Measurements from ENCODE around the gene ANKUB1. TPM values are rescaled to one million over a fixed set of nuclear protein-coding genes. Genes with fewer than 3 reads are reported as not detected.

ANKUB1 gene
- total RNA-seq, 1 donor from 2014 or later = 0.13 TPM

DNA sequence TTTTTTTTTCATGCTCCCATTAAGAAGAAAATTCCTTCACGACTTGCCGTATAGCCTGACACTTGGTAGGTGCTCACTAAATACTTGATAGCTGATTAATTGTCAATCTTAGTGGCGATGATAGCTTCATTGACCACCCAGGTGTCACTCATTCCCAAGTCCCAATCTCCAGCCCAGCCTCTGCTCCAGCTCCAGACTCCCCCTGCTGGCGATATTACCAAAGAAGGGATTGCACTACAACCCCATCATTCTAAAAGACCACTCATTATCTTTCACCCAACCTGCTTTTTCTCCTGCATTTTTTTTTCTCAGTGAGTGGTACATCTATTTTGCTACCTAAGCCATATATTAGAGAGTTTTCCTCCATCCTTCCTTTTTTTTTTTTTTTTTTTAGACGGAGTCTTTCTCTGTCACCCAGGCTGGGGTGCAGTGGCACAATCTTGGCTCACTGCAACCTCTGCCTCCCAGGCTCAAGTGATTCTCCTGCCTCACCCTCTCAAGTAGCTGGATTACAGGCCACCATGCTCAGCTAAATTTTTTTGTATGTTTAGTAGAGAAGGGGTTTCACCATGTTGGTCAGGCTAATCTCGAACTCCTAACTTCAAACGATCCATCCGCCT lies 20.6 kb downstream of the ANKUB1 start:
- Mint-ChIP-seq H3K27me3 (ENCODE audit: low read depth) (peaks cover 5% of the 10 kb centered on the region), H3K9me3 (no peaks in the 10 kb centered on the region), H3K4me3 (no peak overlapping the region), H3K36me3 (no peaks in the 10 kb centered on the region), H3K4me1 (no peaks in the 10 kb centered on the region), H3K27ac (no peak overlapping the region)
- DNase-seq (ENCODE audit: low spot score in 2 of 2, unreplicated experiment in 2 of 2) = peak; percentile 26 to 43
- TF ChIP-seq, protein P1, sequence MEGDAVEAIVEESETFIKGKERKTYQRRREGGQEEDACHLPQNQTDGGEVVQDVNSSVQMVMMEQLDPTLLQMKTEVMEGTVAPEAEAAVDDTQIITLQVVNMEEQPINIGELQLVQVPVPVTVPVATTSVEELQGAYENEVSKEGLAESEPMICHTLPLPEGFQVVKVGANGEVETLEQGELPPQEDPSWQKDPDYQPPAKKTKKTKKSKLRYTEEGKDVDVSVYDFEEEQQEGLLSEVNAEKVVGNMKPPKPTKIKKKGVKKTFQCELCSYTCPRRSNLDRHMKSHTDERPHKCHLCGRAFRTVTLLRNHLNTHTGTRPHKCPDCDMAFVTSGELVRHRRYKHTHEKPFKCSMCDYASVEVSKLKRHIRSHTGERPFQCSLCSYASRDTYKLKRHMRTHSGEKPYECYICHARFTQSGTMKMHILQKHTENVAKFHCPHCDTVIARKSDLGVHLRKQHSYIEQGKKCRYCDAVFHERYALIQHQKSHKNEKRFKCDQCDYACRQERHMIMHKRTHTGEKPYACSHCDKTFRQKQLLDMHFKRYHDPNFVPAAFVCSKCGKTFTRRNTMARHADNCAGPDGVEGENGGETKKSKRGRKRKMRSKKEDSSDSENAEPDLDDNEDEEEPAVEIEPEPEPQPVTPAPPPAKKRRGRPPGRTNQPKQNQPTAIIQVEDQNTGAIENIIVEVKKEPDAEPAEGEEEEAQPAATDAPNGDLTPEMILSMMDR (IDR thresholded peaks at IDR 0.05; ENCODE audit: unreplicated experiment) = peak; percentile 81

DNA sequence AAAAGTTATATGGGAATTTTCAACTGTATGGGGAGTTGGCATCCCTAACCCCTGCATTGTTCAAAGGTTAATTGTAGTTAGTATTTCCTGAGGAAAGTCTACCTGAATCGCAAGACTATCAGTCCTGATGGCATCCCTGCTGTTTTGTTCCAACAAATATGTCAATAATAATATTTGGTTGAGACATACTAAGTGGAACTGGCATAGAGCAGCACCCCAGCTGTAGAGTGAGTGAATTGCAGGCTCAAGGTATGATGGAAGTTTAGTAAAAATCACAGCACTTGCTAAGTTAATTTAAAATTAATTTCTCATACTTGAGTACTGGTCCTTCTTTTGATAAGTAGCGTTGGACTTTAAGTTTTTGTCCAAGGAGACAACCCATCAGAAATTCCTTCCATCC lies 22.1 kb downstream of the ANKUB1 start:
- TF ChIP-seq, protein P1 (IDR thresholded peaks at IDR 0.05; ENCODE audit: unreplicated experiment) = no peak

DNA sequence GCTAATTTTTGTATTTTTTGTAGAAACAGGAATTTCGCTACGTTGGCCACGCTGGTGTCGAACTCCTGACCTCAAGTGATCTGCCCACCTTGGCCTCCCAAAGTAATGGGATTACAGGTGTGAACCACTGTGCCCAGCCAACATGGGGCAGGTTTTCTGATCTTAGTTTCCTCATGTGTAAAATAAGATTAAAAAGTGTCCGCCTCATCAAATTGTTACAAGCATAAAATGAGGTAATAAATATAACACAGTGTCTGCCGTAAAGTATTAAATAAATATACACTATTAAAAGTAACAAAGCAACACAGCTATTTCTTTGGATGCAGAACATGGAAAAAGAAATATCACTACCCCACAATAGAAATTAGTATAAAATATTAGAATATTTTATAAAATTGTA lies 23.6 kb downstream of the ANKUB1 start:
- H3K27ac Mint-ChIP-seq = no peak overlapping the region

More for the DNA sequence above, 22.1 kb downstream of the ANKUB1 start:
- no peaks in the 10 kb centered on the region for H3K9me3 Mint-ChIP-seq
- no peak overlapping the region for H3K4me3 Mint-ChIP-seq
- H3K27ac Mint-ChIP-seq = no peak overlapping the region
- H3K36me3 Mint-ChIP-seq = no peaks in the 10 kb centered on the region
- peaks cover 16% of the 10 kb centered on the region for H3K27me3 Mint-ChIP-seq (ENCODE audit: low read depth)
- no peaks in the 10 kb centered on the region for H3K4me1 Mint-ChIP-seq
- DNase-seq (ENCODE audit: low spot score in 2 of 2, unreplicated experiment in 2 of 2) = no peak

DNA sequence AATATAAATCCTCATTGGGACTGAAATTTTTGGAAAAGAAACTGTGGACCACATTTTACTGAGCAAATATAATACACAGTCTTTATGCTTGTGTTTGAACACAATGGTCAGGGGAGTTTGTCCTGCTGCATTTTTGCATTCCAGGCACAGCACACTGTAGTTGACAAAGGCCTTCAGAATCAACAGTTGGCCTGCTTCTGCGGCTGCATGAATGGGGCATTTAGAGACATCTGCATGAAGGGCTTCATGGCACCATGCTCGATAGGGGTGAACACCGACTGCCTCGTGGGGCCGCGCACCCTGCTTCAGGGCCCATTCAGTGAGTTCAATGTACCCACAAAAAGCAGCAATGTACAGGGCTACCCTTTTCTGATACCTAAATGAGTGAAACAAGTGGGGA lies 24.6 kb downstream of the ANKUB1 start:
- TF ChIP-seq, protein P1 (IDR thresholded peaks at IDR 0.05; ENCODE audit: unreplicated experiment) = no peak
- Mint-ChIP-seq H3K4me3 (no peak overlapping the region), H3K4me1 (no peaks in the 10 kb centered on the region), H3K9me3 (no peaks in the 10 kb centered on the region), H3K27ac (no peak overlapping the region), H3K27me3 (ENCODE audit: low read depth) (peaks cover 24% of the 10 kb centered on the region), H3K36me3 (no peaks in the 10 kb centered on the region)
- DNase-seq (ENCODE audit: low spot score in 2 of 2, unreplicated experiment in 2 of 2) = no peak

More for the DNA sequence above, 23.6 kb downstream of the ANKUB1 start:
- Mint-ChIP-seq H3K9me3 (no peaks in the 10 kb centered on the region), H3K36me3 (no peaks in the 10 kb centered on the region), H3K4me1 (no peaks in the 10 kb centered on the region), H3K4me3 (no peak overlapping the region), H3K27me3 (ENCODE audit: low read depth) (peaks cover 24% of the 10 kb centered on the region)
- DNase-seq (ENCODE audit: low spot score in 2 of 2, unreplicated experiment in 2 of 2) = no peak
- TF ChIP-seq, protein P1 (IDR thresholded peaks at IDR 0.05; ENCODE audit: unreplicated experiment) = no peak

DNA sequence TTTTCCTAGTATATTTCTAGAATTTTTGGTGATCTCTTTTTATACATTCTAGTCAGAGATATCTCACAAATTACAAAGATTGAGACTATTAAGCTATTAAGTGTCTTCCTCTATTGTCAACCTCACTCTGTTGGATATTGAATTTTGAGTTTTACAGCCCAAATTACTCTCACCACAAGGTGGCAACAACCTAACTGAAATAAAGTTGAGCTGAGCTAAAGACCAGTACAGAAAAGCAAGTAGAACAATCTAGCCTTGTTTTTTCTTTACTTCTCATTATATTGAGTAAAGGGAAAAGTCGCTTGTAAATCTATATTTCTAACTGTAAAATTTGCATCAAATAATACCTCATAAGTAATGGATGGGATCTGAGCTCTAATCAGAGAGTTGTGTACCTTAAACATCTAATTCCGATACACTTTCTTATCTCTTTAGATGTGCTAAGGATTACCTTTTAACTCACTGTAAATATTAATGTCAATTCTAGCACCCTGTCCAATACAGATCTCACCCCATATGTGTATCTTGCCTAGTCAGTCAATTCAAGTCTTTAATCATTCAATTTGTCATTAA lies 26.5 kb downstream of the ANKUB1 start:
- Mint-ChIP-seq H3K4me3 (no peak overlapping the region), H3K9me3 (no peaks in the 10 kb centered on the region), H3K4me1 (no peaks in the 10 kb centered on the region), H3K27me3 (ENCODE audit: low read depth) (peaks cover 24% of the 10 kb centered on the region), H3K27ac (no peak overlapping the region), H3K36me3 (no peaks in the 10 kb centered on the region)
- DNase-seq (ENCODE audit: low spot score in 2 of 2, unreplicated experiment in 2 of 2) = no peak
- TF ChIP-seq, protein P1 (IDR thresholded peaks at IDR 0.05; ENCODE audit: unreplicated experiment) = peak; percentile 36

Data from mesothelial cell of epicardium (in vitro differentiated cells).